ENCODE measurements around the gene TCFL5.

TCFL5 gene

GRCh38 chr20:62820962-62821725 lies 40.5 kb downstream of the TCFL5 start:
- no peak for DNase-seq

- DNase-seq, result no peak
These were observed 41.2 kb downstream of the TCFL5 start for GRCh38 chr20:62820208-62820961.

GRCh38 chr20:62819494-62820174 lies 42.0 kb downstream of the TCFL5 start:
- DNase-seq, result no peak

- DNase-seq, result no peak
These were observed 42.8 kb downstream of the TCFL5 start for GRCh38 chr20:62818592-62819493.

GRCh38 chr20:62817975-62818591 lies 43.5 kb downstream of the TCFL5 start:
- DNase-seq, result no peak

- no peak for DNase-seq
These were observed 44.4 kb downstream of the TCFL5 start, which contains the start of gene COL9A3 for GRCh38 chr20:62816884-62817873. TSS of gene COL9A3 (plus strand) at chr20:62817050. CDS start at chr20:62817065, 15 bp downstream.

- DNase-seq, result no peak
These were observed 45.4 kb downstream of the TCFL5 start for GRCh38 chr20:62816031-62816883.

- DNase-seq, result no peak
These were observed 46.3 kb downstream of the TCFL5 start for GRCh38 chr20:62815066-62815991.

GRCh38 chr20:62814709-62815065 lies 46.9 kb downstream of the TCFL5 start:
- no peak for DNase-seq

- DNase-seq, result no peak
These were observed 47.4 kb downstream of the TCFL5 start for GRCh38 chr20:62814060-62814708.

GRCh38 chr20:62813588-62813987 lies 48.0 kb downstream of the TCFL5 start:
- DNase-seq, result no peak

- no peak for DNase-seq
These were observed 48.8 kb downstream of the TCFL5 start for GRCh38 chr20:62812907-62813200.

- no peak for DNase-seq
These were observed 49.3 kb downstream of the TCFL5 start for GRCh38 chr20:62812181-62812906.

- no peak for DNase-seq
These were observed 49.9 kb downstream of the TCFL5 start for GRCh38 chr20:62811720-62812119.

GRCh38 chr20:62811320-62811719 lies 50.3 kb downstream of the TCFL5 start:
- no peak for DNase-seq

GRCh38 chr20:62809530-62810428 lies 51.8 kb downstream of the TCFL5 start:
- DNase-seq, result no peak
